NT2/D1 (cell line): ENCODE data around the gene WDFY4.

Source experiments
- DNase-seq: peaks from one replicate; pipeline ENCODE4 v3.0.0-alpha.2; 2011; ENCODE audit warnings: low read depth, low spot score
- H3K27me3 ChIP-seq: 2 replicates; pipeline ENCODE4 v1.6.0; 2011; ENCODE audit warnings: mild to moderate bottlenecking; ENCODE audit not compliant: insufficient read length, insufficient read depth
- H3K36me3 ChIP-seq: 2 replicates; pipeline ENCODE4 v1.6.1; 2011; ENCODE audit warnings: mild to moderate bottlenecking, low read length, mixed read lengths; ENCODE audit not compliant: insufficient read depth, insufficient read length
- H3K4me1 ChIP-seq: 2 replicates; pipeline ENCODE4 v1.5.1; 2011; ENCODE audit not compliant: insufficient read depth, insufficient read length
- H3K4me3 ChIP-seq: 2 replicates; pipeline ENCODE4 v1.5.1; 2011; ENCODE audit warnings: low read depth; ENCODE audit not compliant: insufficient read length
- H3K9ac ChIP-seq: 2 replicates; pipeline ENCODE4 v1.6.0; 2011; ENCODE audit warnings: low read depth; ENCODE audit not compliant: insufficient read length
- H3K9me3 ChIP-seq: 2 replicates; pipeline ENCODE4 v1.5.1; 2011; ENCODE audit warnings: mild to moderate bottlenecking, low read length; ENCODE audit not compliant: insufficient read depth
- SUZ12 ChIP-seq: IDR thresholded peaks from 2 replicates; pipeline ENCODE4 v1.6.1; 2011; ENCODE audit not compliant: insufficient read length, insufficient read depth; ENCODE audit errors: extremely low read depth
- YY1 ChIP-seq: IDR thresholded peaks from 2 replicates; pipeline ENCODE4 v1.6.1; 2011; ENCODE audit not compliant: insufficient read length, insufficient read depth
- ZNF274 ChIP-seq: IDR thresholded peaks from 2 replicates; pipeline ENCODE4 v1.6.1; 2011; ENCODE audit warnings: mild to moderate bottlenecking, low read depth, low read length

Gene WDFY4

GRCh38 chr10:48684792-48685623 lies at the start of gene WDFY4:
Gene WDFY4, plus strand, starts transcription at chr10:48684873. Its CDS starts 24,860 bp downstream, at chr10:48709733.
- DNase-seq = no peak
- no peaks in the 10 kb centered on the region for H3K36me3 ChIP-seq
- H3K9ac ChIP-seq = no peak within 1 kb of the TSS
- TF ChIP-seq ZNF274 (no peak), SUZ12 (no peak), YY1 (no peak)
- H3K4me1 ChIP-seq = no peaks in the 10 kb centered on the region
- no peaks in the 10 kb centered on the region for H3K9me3 ChIP-seq
- H3K4me3 ChIP-seq = no peak within 1 kb of the TSS
- H3K27me3 ChIP-seq = no peaks in the 10 kb centered on the region

- H3K4me3 ChIP-seq = no peak overlapping the region
- H3K9ac ChIP-seq = no peak overlapping the region
- no peak for DNase-seq
- no peak for TF ChIP-seq SUZ12
- no peaks in the 10 kb centered on the region for H3K9me3 ChIP-seq
- no peaks in the 10 kb centered on the region for H3K27me3 ChIP-seq
- no peaks in the 10 kb centered on the region for H3K36me3 ChIP-seq
- no peaks in the 10 kb centered on the region for H3K4me1 ChIP-seq
These were observed 49.6 kb upstream of the WDFY4 start for GRCh38 chr10:48634984-48635557.

- peaks cover 5% of the 10 kb centered on the region; the same call in 1 of the 2 replicates for H3K9me3 ChIP-seq
- no peak overlapping the region for H3K9ac ChIP-seq
- no peaks in the 10 kb centered on the region for H3K4me1 ChIP-seq
- no peak for TF ChIP-seq ZNF274
- TF ChIP-seq SUZ12 = no peak
- no peak for TF ChIP-seq YY1
- H3K36me3 ChIP-seq = no peaks in the 10 kb centered on the region
- no peak overlapping the region for H3K4me3 ChIP-seq
- no peaks in the 10 kb centered on the region for H3K27me3 ChIP-seq
- no peak for DNase-seq
These were observed 48.4 kb upstream of the WDFY4 start for GRCh38 chr10:48636231-48636630.

- Histone ChIP-seq H3K27me3 (no peaks in the 10 kb centered on the region), H3K9ac (no peak overlapping the region), H3K4me1 (no peaks in the 10 kb centered on the region), H3K9me3 (peaks cover 5% of the 10 kb centered on the region; the same call in 1 of the 2 replicates), H3K36me3 (no peaks in the 10 kb centered on the region), H3K4me3 (no peak overlapping the region)
- TF ChIP-seq ZNF274 (no peak), SUZ12 (no peak), YY1 (no peak)
- DNase-seq = no peak
These were observed 47.8 kb upstream of the WDFY4 start for GRCh38 chr10:48636901-48637300.

- Histone ChIP-seq H3K4me3 (no peak overlapping the region), H3K9ac (no peak overlapping the region), H3K36me3 (no peaks in the 10 kb centered on the region), H3K27me3 (no peaks in the 10 kb centered on the region), H3K4me1 (no peaks in the 10 kb centered on the region), H3K9me3 (peaks cover 5% of the 10 kb centered on the region; the same call in 1 of the 2 replicates)
- TF ChIP-seq SUZ12 (no peak), ZNF274 (no peak), YY1 (no peak)
- DNase-seq = no peak
These were observed 46.5 kb upstream of the WDFY4 start for GRCh38 chr10:48638158-48638557.

- Histone ChIP-seq H3K27me3 (no peaks in the 10 kb centered on the region), H3K4me3 (no peak overlapping the region), H3K4me1 (no peaks in the 10 kb centered on the region), H3K9ac (no peak overlapping the region), H3K9me3 (peaks cover 5% of the 10 kb centered on the region; the same call in 1 of the 2 replicates), H3K36me3 (no peaks in the 10 kb centered on the region)
- DNase-seq = no peak
- TF ChIP-seq SUZ12 = no peak
- no peak for TF ChIP-seq ZNF274
- TF ChIP-seq YY1 = no peak
These were observed 45.7 kb upstream of the WDFY4 start for GRCh38 chr10:48638739-48639527.

- no peak for DNase-seq
- TF ChIP-seq YY1 (no peak), ZNF274 (no peak), SUZ12 (no peak)
- Histone ChIP-seq H3K4me3 (no peak overlapping the region), H3K9me3 (peaks cover 5% of the 10 kb centered on the region; the same call in 1 of the 2 replicates), H3K36me3 (no peaks in the 10 kb centered on the region), H3K4me1 (no peaks in the 10 kb centered on the region), H3K9ac (no peak overlapping the region), H3K27me3 (no peaks in the 10 kb centered on the region)
These were observed 45.0 kb upstream of the WDFY4 start for GRCh38 chr10:48639632-48640031.
